GM13977 (cell line): Measurements from ENCODE around the gene ZMIZ1.

Source experiments
- DNase-seq: peaks from one replicate; pipeline ENCODE4 v3.0.0; 2012; ENCODE audit warnings: low spot score
- in situ Hi-C: fragments of 300-500 bp; cut with MboI; formaldehyde crosslinking; loops from one replicate; pipeline ENCODE4 v1.12.0; 2022; ENCODE audit warnings: low sequenced_read_pairs, low pct_unique_long_range_greater_than_20kb, mixed read lengths, inconsistent platforms; ENCODE audit not compliant: unreplicated experiment
- TF ChIP-seq, protein P1 (sequence below): IDR thresholded peaks from 2 replicates; pipeline ENCODE4 v1.5.1; 2012; ENCODE audit warnings: mild to moderate bottlenecking, control low read depth; ENCODE audit not compliant: insufficient read depth; ENCODE audit errors: extremely low read depth, missing control alignments

Gene ZMIZ1

DNA sequence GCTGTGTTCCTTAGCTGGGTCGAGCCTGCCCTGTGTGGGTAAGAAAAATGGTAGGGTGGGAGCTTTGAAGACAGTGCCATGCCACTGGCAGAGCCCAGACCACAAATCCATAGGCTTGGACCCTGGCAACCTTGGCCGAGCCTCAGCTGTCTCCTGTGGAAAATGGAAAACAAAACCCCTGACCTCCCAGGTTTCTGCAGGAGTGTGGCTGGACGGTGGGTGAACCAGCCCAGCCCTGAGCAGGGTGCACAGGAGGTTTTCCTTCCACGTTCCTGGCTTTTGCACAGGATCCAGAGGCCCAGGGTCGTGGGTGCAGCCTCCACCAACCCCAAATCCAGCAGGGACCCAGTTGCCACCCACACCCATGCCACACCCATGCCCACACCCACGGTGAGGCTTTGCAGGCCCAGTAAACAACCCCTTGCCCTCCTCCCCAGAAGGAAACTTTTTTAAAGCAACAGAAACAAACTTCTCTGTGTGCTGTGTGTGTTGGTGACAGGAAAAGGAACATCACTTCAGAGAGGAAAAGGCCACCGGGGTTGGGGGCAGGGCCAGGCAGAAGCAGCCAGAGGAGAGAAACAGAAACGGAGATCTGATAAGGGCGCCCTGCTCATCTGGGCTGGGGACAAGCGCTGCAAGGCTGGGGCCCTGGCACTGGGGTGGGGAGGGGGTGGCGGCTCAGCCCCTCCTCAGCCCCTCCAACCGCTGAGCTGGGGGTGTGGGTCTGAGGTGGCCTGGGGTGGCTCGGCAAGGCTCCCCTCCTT is 20.7 kb upstream of the ZMIZ1 start:
- DNase-seq: no peak
- in situ Hi-C loops: no loop called here

DNA sequence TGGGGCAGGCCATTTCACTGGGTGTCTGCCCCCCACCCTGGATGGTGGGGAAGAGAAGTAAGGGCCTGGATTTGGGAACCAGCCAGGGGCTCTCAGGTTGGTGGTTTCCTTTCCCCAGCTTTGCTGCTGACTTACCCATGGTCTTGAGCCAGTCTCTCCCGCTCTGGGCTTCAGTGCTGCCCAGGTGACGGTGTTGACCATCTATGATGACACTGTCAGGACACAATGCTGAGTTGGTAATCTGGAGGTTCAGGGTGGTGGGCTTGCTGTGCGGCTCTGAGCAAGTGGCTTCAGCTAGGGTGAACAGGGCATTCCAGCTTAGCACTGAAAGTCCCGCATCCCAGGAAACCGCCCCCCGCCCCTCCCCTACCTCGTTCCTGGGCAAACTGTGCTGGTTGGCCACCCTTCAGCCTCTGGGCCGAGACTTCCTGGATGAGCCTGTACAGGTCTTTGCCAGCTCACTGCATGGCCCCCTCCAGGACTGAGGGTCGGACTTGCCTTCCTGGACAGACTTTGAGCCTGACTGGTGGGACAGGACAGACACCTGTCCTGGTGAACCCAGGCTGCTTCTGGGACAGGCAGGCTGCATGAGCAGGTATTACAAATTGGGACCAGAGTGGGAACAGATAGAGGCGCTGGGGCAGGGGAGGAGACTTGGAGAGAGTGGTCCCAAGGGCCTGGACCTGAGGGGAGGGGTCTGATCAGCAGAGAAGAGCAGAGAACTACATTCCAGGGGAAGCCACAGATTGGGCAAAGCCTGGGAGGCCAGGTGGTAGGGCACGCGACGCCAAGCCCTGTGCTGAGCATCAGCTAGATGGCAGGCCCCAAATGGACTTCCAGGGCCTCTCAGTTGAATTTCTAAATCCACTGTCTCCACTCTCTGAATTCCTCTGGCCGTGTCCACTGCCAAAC is 19.9 kb upstream of the ZMIZ1 start:
- TF ChIP-seq, protein P1, sequence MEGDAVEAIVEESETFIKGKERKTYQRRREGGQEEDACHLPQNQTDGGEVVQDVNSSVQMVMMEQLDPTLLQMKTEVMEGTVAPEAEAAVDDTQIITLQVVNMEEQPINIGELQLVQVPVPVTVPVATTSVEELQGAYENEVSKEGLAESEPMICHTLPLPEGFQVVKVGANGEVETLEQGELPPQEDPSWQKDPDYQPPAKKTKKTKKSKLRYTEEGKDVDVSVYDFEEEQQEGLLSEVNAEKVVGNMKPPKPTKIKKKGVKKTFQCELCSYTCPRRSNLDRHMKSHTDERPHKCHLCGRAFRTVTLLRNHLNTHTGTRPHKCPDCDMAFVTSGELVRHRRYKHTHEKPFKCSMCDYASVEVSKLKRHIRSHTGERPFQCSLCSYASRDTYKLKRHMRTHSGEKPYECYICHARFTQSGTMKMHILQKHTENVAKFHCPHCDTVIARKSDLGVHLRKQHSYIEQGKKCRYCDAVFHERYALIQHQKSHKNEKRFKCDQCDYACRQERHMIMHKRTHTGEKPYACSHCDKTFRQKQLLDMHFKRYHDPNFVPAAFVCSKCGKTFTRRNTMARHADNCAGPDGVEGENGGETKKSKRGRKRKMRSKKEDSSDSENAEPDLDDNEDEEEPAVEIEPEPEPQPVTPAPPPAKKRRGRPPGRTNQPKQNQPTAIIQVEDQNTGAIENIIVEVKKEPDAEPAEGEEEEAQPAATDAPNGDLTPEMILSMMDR: no peak
- no peak for DNase-seq
- in situ Hi-C loops: no loop called here

More for the DNA sequence above, 20.7 kb upstream of the ZMIZ1 start:
- TF ChIP-seq, protein P1: no peak

DNA sequence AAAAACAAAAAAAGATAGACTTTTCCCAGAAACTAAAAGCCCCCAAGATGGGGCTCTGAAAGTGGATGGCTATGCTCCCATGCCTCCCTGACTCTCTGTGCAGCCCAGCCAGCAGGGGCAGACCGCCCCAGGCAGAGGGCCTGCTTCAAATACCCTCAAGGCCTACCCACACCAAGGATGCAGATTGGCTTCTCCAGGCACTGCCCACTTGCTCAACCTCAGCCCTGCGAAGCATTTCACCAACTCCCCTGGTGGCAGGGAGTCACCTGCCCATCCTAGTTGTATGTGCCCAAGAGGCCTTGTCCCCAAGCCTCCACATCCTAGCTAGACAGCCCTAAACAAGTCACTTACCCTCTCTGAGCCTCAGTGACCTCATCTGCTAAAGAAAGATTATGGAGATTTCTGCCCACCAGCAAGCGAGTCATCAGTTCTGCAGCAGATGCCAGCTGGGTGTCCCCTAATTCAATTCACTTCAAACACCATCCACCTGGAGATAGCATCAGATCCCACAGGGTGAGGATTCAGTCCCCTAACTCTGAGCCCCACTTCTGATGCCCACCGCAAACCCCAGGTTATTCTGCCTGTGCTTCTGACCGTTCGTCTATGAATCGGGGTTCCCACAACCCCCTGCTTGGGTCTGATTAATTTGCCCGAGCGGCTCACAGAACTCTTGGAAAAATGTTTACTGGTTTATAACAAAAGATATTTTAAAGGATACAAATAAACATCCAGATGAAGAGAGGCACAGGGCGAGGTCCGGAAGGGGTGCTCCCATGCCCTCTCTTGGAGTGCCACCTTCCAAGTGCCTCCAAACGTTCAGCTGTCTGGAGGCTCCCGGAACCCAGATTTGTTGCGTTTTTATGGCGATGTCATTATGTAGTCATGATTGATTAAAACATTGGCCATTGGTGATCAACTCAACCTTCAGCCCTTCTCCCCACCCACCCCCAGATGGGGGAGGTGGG is 18.6 kb upstream of the ZMIZ1 start:
- TF ChIP-seq, protein P1: no peak
- in situ Hi-C loops: no loop called here
- DNase-seq: no peak

DNA sequence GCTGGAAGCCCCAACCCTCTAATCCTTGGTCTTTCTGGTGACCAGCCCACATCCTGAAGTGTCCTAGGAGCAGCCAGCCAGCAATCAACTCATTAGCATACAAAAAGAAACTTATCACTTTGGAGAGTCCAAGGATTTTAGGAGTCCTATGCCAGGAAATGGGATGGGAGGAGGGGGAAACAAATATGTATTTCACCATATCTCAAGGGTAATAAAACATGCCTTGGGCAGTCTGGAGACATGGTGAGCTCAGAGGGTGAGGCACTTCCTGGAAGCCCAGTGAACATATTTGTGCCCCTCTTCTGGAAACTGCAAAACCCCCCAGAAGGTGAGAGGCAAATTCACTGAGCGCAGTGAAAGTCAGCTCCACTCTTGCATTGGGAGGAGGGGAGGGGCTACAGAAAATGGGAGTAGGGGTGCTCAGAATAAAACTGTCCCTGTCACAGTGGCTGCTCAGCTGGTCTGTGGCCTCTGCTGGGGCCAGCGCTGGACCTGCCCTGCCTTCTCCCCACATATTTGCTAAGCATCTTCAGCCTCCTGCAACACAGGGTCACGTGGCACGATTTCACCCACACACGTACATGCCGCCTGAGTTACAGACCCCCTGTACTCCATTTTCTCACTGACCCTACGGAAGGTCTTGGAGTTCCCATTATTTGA is 17.7 kb upstream of the ZMIZ1 start:
- in situ Hi-C loops: no loop called here
- DNase-seq: no peak
- TF ChIP-seq, protein P1: no peak

DNA sequence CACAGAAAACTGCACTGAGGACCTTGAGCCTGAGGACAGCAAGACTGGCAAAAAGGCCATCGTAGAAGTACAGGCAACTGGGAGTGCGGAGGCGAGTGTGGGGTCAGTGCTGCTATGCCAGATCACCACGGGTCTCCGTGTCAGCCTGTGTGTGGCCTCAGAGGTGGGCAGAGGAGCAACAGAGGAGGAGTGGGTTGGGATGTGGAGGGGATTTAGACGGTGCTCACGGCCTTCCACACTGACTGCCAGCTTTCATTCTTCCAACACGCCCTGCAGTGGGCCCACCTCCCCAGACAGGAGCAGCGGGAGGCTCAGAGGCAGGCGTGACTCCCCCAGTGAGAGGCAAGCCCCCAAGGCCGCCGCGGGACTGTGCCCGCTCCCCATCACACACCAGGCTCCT is 17.0 kb upstream of the ZMIZ1 start:
- in situ Hi-C loops: no loop called here
- DNase-seq: no peak
- TF ChIP-seq, protein P1: no peak
